ENCODE measurements around the gene TTLL3.
"Not testable (repeated sequence)": the region's sequence is repeated elsewhere in the genome, so short reads cannot be mapped to it uniquely, and the experiment has no call there.

GRCh38 chr3:9851926-9852325 is 41.9 kb downstream of the TTLL3 start:
- TF ChIP-seq EZH2 (IDR thresholded peaks at IDR 0.05; ENCODE audit: borderline replicate concordance, low read depth, low read length, severe bottlenecking); MYC (IDR thresholded peaks at IDR 0.05; ENCODE audit: low read depth, low read length); MAX (IDR thresholded peaks at IDR 0.05; ENCODE audit: insufficient read depth, insufficient read length); JUN (IDR thresholded peaks at IDR 0.05; ENCODE audit: borderline replicate concordance, insufficient read depth, insufficient read length, low read depth); CTCF (IDR thresholded peaks at IDR 0.05; ENCODE audit: extremely low read depth in 1 of 2, insufficient read depth in 1 of 2, low read depth in 1 of 2, low read length in 2 of 2); POLR2A (IDR thresholded peaks at IDR 0.05; ENCODE audit: low read depth, low read length); POLR2AphosphoS5 (IDR thresholded peaks at IDR 0.05; ENCODE audit: insufficient read depth, low read depth, low read length); FOS (IDR thresholded peaks at IDR 0.05; ENCODE audit: borderline replicate concordance, insufficient read depth, low read length); GATA2 (IDR thresholded peaks at IDR 0.05; ENCODE audit: insufficient read depth, insufficient read length, low read depth, low read length): not testable (repeated sequence)

Measured in endothelial cell of umbilical vein (primary cell).